ENCODE data around the gene MYO3B.

MYO3B gene

GRCh38 chr2:170369228-170369627 is 191.3 kb downstream of the MYO3B start:
- no peak for DNase-seq (ENCODE audit: low read depth in 2 of 2)

GRCh38 chr2:170369894-170370293 is 191.9 kb downstream of the MYO3B start:
- DNase-seq (ENCODE audit: low read depth in 2 of 2), result no peak

- DNase-seq (ENCODE audit: low read depth in 2 of 2), result no peak
Observed at GRCh38 chr2:170371231-170371998, 193.5 kb downstream of the MYO3B start.

GRCh38 chr2:170375192-170375591 is 197.2 kb downstream of the MYO3B start:
- DNase-seq (ENCODE audit: low read depth in 2 of 2), result no peak

- no peak for DNase-seq (ENCODE audit: low read depth in 2 of 2)
Observed at GRCh38 chr2:170377500-170378207, 199.7 kb downstream of the MYO3B start.

GRCh38 chr2:170380267-170380666 is 202.3 kb downstream of the MYO3B start:
- DNase-seq (ENCODE audit: low read depth in 2 of 2), result no peak

- no peak for DNase-seq (ENCODE audit: low read depth in 2 of 2)
Observed at GRCh38 chr2:170381678-170382077, 203.7 kb downstream of the MYO3B start.

- DNase-seq (ENCODE audit: low read depth in 2 of 2), result no peak
Observed at GRCh38 chr2:170386554-170386953, 208.6 kb downstream of the MYO3B start.

GRCh38 chr2:170391018-170391417 is 213.1 kb downstream of the MYO3B start:
- no peak for DNase-seq (ENCODE audit: low read depth in 2 of 2)

- DNase-seq (ENCODE audit: low read depth in 2 of 2), result no peak
Observed at GRCh38 chr2:170391697-170392096, 213.8 kb downstream of the MYO3B start.

- DNase-seq (ENCODE audit: low read depth in 2 of 2), result no peak
Observed at GRCh38 chr2:170393861-170394498, 216.0 kb downstream of the MYO3B start.

- no peak for DNase-seq (ENCODE audit: low read depth in 2 of 2)
Observed at GRCh38 chr2:170394641-170395387, 216.9 kb downstream of the MYO3B start.

GRCh38 chr2:170396799-170397459 is 219.0 kb downstream of the MYO3B start:
- DNase-seq (ENCODE audit: low read depth in 2 of 2), result no peak

GRCh38 chr2:170401187-170401586 is 223.2 kb downstream of the MYO3B start:
- DNase-seq (ENCODE audit: low read depth in 2 of 2), result no peak

GRCh38 chr2:170404846-170405245 is 226.9 kb downstream of the MYO3B start:
- no peak for DNase-seq (ENCODE audit: low read depth in 2 of 2)

- DNase-seq (ENCODE audit: low read depth in 2 of 2), result no peak
Observed at GRCh38 chr2:170405326-170405725, 227.4 kb downstream of the MYO3B start.

GRCh38 chr2:170408461-170409163 is 230.7 kb downstream of the MYO3B start:
- no peak for DNase-seq (ENCODE audit: low read depth in 2 of 2)

- DNase-seq (ENCODE audit: low read depth in 2 of 2), result peak; percentile 50 to 56
Observed at GRCh38 chr2:170409164-170409535, 231.2 kb downstream of the MYO3B start.

GRCh38 chr2:170411660-170412059 is 233.7 kb downstream of the MYO3B start:
- no peak for DNase-seq (ENCODE audit: low read depth in 2 of 2)

GRCh38 chr2:170420961-170421687 is 243.2 kb downstream of the MYO3B start:
- DNase-seq (ENCODE audit: low read depth in 2 of 2), result no peak
